BLaER1 treated with 17β-estradiol and CSF1 and Interleukin-3, amounts not matched to agents 10 nM and 100 nM (cell line): Measurements from ENCODE around the gene NCOR1.
A peak's percentile ranks its signal among the peaks of the same experiment; 100 is the strongest.
"Not testable (repeated sequence)": the region's sequence is repeated elsewhere in the genome, so short reads cannot be mapped to it uniquely, and the experiment has no call there.

Source experiments
- H3K27ac ChIP-seq, 11 experiments: shearing (Covaris generic); formaldehyde crosslinking; 2 replicates each; pipeline ENCODE4 v1.8.1; 2022
- H3K27me3 ChIP-seq, 11 experiments: shearing (Covaris generic); formaldehyde crosslinking; 2 replicates each; pipeline ENCODE4 v1.8.1; 2022
- H3K36me3 ChIP-seq, 11 experiments: shearing (Covaris generic); formaldehyde crosslinking; 2 replicates each; pipeline ENCODE4 v1.8.1; 2022
- H3K4me1 ChIP-seq, 10 experiments: shearing (Covaris generic); formaldehyde crosslinking; 2 replicates each; pipeline ENCODE4 v1.8.1; 2022
- H3K4me2 ChIP-seq, 11 experiments: shearing (Covaris generic); formaldehyde crosslinking; 2 replicates each; pipeline ENCODE4 v1.8.1; 2022
- H3K4me3 ChIP-seq, 10 experiments: shearing (Covaris generic); formaldehyde crosslinking; 2 replicates each; pipeline ENCODE4 v1.8.1; 2022
- H3K9ac ChIP-seq, 11 experiments: shearing (Covaris generic); formaldehyde crosslinking; 2 replicates each; pipeline ENCODE4 v1.8.1; 2022
- H3K9me3 ChIP-seq, 11 experiments: shearing (Covaris generic); formaldehyde crosslinking; replicated peaks in 1 of 11; 2 replicates each; pipeline ENCODE4 v1.8.1; 2022
- H4K20me1 ChIP-seq, 11 experiments: shearing (Covaris generic); formaldehyde crosslinking; 2 replicates each; pipeline ENCODE4 v1.8.1; 2022
- Cebpa-rat ChIP-seq, 11 experiments: shearing (Covaris generic); IDR thresholded peaks; 2 replicates each; pipeline ENCODE4 v1.8.1; 2022

Gene NCOR1

GRCh38 chr17:16251043-16251442 lies 35.7 kb upstream of the NCOR1 start:
- H3K9ac ChIP-seq = no peak overlapping the region
- peaks cover 0 to 28% (median 9%) of the 10 kb centered on the region in 11 experiments; a peak in 8 of 22 replicates for H3K36me3 ChIP-seq
- TF ChIP-seq Cebpa-rat (IDR thresholded peaks at IDR 0.05) = no peak
- no peaks in the 10 kb centered on the region; a peak in 1 of 22 replicates for H4K20me1 ChIP-seq
- H3K4me2 ChIP-seq = no peak overlapping the region
- H3K4me3 ChIP-seq = no peak overlapping the region
- no peaks in the 10 kb centered on the region for H3K9me3 ChIP-seq
- peaks cover 0 to 15% (median 3%) of the 10 kb centered on the region in 10 experiments; a peak in 8 of 20 replicates for H3K4me1 ChIP-seq
- H3K27me3 ChIP-seq = no peaks in the 10 kb centered on the region
- no peak overlapping the region for H3K27ac ChIP-seq

DNA sequence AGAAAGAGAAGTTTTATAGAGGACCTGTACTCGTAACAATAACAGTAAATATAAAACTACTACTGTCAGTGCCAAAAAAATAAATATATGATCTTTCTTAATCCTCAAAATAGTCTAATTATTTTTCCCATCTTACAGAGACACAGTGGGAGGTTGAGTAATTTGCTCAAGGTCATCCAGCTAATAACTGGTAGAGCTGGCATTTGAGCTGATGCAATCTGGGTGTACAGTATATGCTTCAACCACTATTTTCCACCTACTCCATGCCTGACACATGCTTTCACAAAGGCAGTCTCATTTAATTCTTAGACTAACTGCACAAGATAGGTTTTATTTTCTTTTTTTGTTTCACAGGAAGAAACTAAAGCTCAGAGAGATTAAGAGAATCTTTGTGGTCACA lies 35.3 kb upstream of the NCOR1 start:
- H3K27ac ChIP-seq = no peak overlapping the region
- H3K27me3 ChIP-seq = no peaks in the 10 kb centered on the region
- H3K4me2 ChIP-seq = no peak overlapping the region
- H3K9ac ChIP-seq = no peak overlapping the region
- no peaks in the 10 kb centered on the region for H3K9me3 ChIP-seq
- H3K4me1 ChIP-seq = peaks cover 0 to 11% (median 1%) of the 10 kb centered on the region in 10 experiments; a peak in 8 of 20 replicates
- TF ChIP-seq Cebpa-rat (IDR thresholded peaks at IDR 0.05) = no peak
- H3K4me3 ChIP-seq = no peak overlapping the region
- H4K20me1 ChIP-seq = no peaks in the 10 kb centered on the region; a peak in 1 of 22 replicates
- H3K36me3 ChIP-seq = peaks cover 0 to 28% (median 12%) of the 10 kb centered on the region in 11 experiments; a peak in 8 of 22 replicates

DNA sequence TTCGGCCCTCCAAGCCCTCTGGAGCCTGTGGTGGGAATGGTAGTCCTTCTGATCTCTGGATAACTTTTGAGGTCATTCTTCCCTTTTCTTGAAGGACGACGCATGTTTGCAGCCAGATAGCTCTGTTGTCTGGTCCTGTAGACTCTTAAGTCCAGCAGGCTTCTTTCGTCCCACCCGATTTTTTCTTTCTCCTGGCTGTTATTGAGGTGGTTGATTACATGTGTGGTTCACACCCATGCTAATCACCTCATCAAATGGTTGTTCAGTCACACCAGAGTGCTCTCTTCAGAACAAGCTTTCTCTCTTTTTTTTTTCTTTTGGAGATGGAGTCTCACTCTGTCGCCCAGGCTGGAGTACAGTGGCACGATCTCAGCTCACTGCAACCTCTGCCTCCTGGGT lies 32.3 kb upstream of the NCOR1 start:
- Histone ChIP-seq H4K20me1 (peaks cover 0 to 3% (median 0%) of the 10 kb centered on the region in 11 experiments; a peak in 2 of 22 replicates), H3K9ac (no peak overlapping the region), H3K36me3 (peaks cover 0 to 28% (median 13%) of the 10 kb centered on the region in 11 experiments; a peak in 9 of 22 replicates), H3K4me2 (no peak overlapping the region), H3K27ac (no peak overlapping the region), H3K27me3 (no peaks in the 10 kb centered on the region), H3K4me1 (peaks cover 0 to 13% (median 0%) of the 10 kb centered on the region in 10 experiments; a peak in 7 of 20 replicates), H3K9me3 (no peaks in the 10 kb centered on the region), H3K4me3 (no peak overlapping the region)
- no peak for TF ChIP-seq Cebpa-rat (IDR thresholded peaks at IDR 0.05)

DNA sequence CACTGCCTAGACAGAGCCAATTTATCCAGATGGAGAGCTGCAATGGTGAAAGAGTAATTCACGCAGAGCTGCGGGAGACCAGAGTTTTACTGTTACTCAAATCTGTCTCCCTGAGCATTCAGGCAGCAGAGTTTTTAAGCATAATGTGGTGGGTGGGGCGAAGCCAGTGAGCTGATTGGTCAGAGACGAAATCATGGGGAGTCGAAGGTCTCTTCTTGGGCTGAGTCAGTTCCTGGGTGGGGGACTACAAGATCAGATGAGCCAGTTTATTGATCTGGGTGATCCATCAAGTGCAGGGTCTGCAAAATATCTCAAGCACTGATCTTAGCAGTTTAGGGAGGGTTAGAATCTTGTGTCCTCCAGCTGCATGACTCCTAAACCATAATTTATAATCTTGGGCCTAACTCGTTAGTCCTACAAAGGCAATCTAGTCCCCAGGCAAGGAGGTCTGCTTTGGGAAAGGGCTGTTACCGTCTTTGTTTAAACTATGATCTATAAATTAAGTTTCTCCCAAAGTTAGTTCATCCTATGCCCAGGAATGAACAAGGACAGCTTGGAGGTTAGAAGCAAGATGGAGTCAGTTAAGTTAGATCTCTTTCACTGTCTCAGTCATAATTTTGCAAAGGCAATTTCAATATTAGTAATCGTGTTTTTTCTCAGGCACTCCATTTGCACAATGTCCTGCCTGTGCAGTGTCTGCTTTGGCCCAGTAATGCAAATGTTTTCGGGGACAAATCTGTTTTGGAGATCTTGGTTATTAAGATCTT lies 28.6 kb upstream of the NCOR1 start:
- Histone ChIP-seq H3K9me3 (no peaks in the 10 kb centered on the region), H3K36me3 (peaks cover 0 to 25% (median 8%) of the 10 kb centered on the region in 11 experiments; a peak in 9 of 22 replicates), H3K27ac (no peak overlapping the region), H3K4me3 (no peak overlapping the region), H3K4me2 (peak overlapping the region in 2 of 11 experiments; percentile 3 to 9; a peak in 1 of 22 replicates), H4K20me1 (peaks cover 0 to 3% (median 0%) of the 10 kb centered on the region in 11 experiments; a peak in 1 of 22 replicates), H3K4me1 (peaks cover 0 to 13% (median 1%) of the 10 kb centered on the region in 10 experiments; a peak in 7 of 20 replicates), H3K27me3 (no peaks in the 10 kb centered on the region), H3K9ac (no peak overlapping the region)
- TF ChIP-seq Cebpa-rat (IDR thresholded peaks at IDR 0.05) = no peak; a peak in 1 of 22 replicates

DNA sequence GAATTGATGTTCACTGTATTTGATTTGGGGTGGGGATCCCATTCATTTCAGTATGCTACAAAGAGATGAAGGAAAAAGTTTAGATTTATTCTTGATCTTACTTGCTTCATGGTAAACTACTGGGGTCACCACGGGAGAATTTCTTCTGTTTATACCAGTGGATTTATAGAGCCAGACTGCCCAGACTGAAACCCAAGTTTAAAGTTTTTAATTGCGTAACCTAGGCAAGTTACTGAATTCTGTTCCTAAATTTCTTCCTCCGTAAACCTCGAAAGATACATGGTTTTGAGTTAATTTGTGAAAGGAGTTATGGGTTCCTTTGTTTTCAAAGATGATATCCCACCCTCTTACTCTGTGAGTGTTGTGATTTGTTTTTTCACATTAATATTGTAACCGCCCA lies 28.1 kb upstream of the NCOR1 start:
- Histone ChIP-seq H3K4me3 (no peak overlapping the region), H3K27ac (no peak overlapping the region)

DNA sequence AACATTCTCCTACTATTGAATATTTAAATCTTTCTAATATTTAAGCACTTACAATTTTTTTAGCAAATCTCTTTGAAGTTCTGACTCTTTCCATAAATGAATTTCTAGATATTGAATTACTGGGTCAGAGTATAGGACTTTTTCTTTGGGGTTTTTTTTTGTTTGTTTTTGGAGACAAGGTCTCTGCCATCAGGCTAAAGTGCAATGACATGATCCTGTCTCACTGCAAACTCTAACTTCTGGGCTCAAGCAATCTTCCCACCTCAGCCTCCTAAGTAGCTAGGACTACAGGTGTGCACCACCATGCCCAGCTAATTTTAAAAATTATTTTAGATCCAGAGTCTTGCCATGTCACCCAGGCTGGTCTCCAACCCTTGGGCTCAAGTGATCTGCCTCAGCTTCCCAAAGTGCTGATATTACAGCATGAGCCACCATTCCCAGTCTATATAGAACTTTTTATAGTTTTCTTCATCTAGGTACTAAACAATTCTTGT lies 26.6 kb upstream of the NCOR1 start:
- H3K27ac ChIP-seq = no peak overlapping the region
- no peak overlapping the region for H3K4me2 ChIP-seq
- H3K9ac ChIP-seq = no peak overlapping the region
- peaks cover 0 to 29% (median 14%) of the 10 kb centered on the region in 11 experiments; a peak in 15 of 22 replicates for H3K36me3 ChIP-seq
- no peaks in the 10 kb centered on the region for H3K27me3 ChIP-seq
- peaks cover 0 to 13% (median 1%) of the 10 kb centered on the region in 10 experiments; a peak in 7 of 20 replicates for H3K4me1 ChIP-seq
- no peak for TF ChIP-seq Cebpa-rat (IDR thresholded peaks at IDR 0.05)
- peaks cover 0 to 3% (median 0%) of the 10 kb centered on the region in 11 experiments; a peak in 1 of 22 replicates for H4K20me1 ChIP-seq
- no peak overlapping the region for H3K4me3 ChIP-seq
- no peaks in the 10 kb centered on the region for H3K9me3 ChIP-seq

More for the DNA sequence above, 28.1 kb upstream of the NCOR1 start:
- Histone ChIP-seq H3K4me1 (peaks cover 0 to 13% (median 1%) of the 10 kb centered on the region in 10 experiments; a peak in 7 of 20 replicates), H3K9me3 (no peaks in the 10 kb centered on the region), H3K9ac (no peak overlapping the region), H3K27me3 (no peaks in the 10 kb centered on the region), H3K4me2 (peak overlapping the region in 2 of 11 experiments; percentile 3 to 9; a peak in 1 of 22 replicates), H3K36me3 (peaks cover 0 to 27% (median 8%) of the 10 kb centered on the region in 11 experiments; a peak in 8 of 22 replicates), H4K20me1 (peaks cover 0 to 3% (median 0%) of the 10 kb centered on the region in 11 experiments; a peak in 1 of 22 replicates)
- peak in 2 of 11 experiments; percentile 52 to 61; a peak in 6 of 22 replicates for TF ChIP-seq Cebpa-rat (IDR thresholded peaks at IDR 0.05)

DNA sequence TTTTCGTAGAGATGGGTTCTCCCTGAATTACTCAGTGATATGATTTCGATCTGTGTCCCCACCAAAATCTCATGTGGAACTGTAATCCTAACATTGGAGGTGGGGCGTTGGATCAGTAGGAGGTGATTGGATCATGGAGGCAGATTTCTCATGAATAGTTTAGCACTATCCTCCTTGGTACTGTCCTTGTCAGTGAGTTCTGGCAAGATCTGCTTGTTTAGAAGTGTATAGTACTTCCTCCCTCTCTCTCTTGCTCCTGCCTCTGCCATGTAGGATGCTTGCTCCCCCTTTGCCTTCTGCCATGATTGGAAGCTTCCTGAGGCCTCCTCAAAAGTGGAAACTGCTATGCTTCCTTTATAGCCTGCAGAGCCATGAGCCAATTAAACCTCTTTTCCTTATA lies 24.6 kb upstream of the NCOR1 start:
- Histone ChIP-seq H3K9me3 (no peaks in the 10 kb centered on the region), H4K20me1 (peaks cover 0 to 3% (median 0%) of the 10 kb centered on the region in 11 experiments; a peak in 1 of 22 replicates), H3K4me2 (no peak overlapping the region), H3K27me3 (no peaks in the 10 kb centered on the region), H3K4me3 (no peak overlapping the region), H3K36me3 (peaks cover 0 to 48% (median 25%) of the 10 kb centered on the region in 11 experiments; a peak in 16 of 22 replicates), H3K27ac (no peak overlapping the region), H3K4me1 (peaks cover 0 to 13% (median 1%) of the 10 kb centered on the region in 10 experiments; a peak in 7 of 20 replicates), H3K9ac (no peak overlapping the region)
- TF ChIP-seq Cebpa-rat (IDR thresholded peaks at IDR 0.05) = no peak

DNA sequence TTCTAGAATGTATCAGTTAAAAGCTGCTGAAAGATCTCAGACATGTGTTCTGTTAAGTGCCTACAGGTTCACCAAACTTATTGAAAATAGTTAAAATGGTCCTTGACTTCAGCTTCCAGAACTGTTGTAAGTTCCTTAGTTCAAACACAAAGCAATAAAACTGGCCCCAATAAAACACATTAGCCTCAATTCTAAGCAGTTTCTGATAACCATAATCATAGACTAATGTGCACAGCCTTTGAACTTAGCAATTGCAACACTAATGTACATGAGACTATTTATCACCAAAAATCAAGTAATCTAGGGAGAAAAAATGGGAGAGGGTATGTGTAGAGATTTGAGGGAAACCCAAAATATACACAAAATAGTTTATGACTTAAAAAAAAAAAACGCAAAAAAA lies 17.1 kb upstream of the NCOR1 start:
- Histone ChIP-seq H3K4me2 (no peak overlapping the region), H3K4me3 (no peak overlapping the region), H3K9me3 (peaks cover 0 to 7% (median 0%) of the 10 kb centered on the region in 11 experiments; a peak in 1 of 22 replicates), H3K27ac (no peak overlapping the region), H3K4me1 (peaks cover 13 to 21% (median 16%) of the 10 kb centered on the region in 10 experiments), H4K20me1 (no peaks in the 10 kb centered on the region; a peak in 1 of 22 replicates), H3K9ac (no peak overlapping the region), H3K27me3 (no peaks in the 10 kb centered on the region), H3K36me3 (peaks cover 0 to 59% (median 34%) of the 10 kb centered on the region in 11 experiments; a peak in 16 of 22 replicates)
- TF ChIP-seq Cebpa-rat (IDR thresholded peaks at IDR 0.05) = no peak

GRCh38 chr17:16229912-16230561 lies 14.7 kb upstream of the NCOR1 start:
- peak overlapping the region; percentile 22 to 70 (median 50); a peak in 20 of 22 replicates for H3K4me2 ChIP-seq
- peaks cover 0 to 60% (median 26%) of the 10 kb centered on the region in 11 experiments; a peak in 17 of 22 replicates for H3K36me3 ChIP-seq
- not testable (repeated sequence) for H3K27me3 ChIP-seq, H3K4me3 ChIP-seq, H3K9ac ChIP-seq, H3K9me3 ChIP-seq
- H3K27ac ChIP-seq = peak overlapping the region in 2 of 11 experiments; percentile 3 to 7; a peak in 4 of 22 replicates
- H4K20me1 ChIP-seq = peaks cover 0 to 14% (median 0%) of the 10 kb centered on the region in 11 experiments; a peak in 3 of 22 replicates
- peaks cover 13 to 21% (median 16%) of the 10 kb centered on the region in 10 experiments for H3K4me1 ChIP-seq
